ENCODE results near the gene PTRHD1. TPM values are rescaled to one million over a fixed set of nuclear protein-coding genes. Genes with fewer than 3 reads are reported as not detected.

PTRHD1 gene
- total RNA-seq, 2 experiments from 2014 or later = 15.3 to 15.7 TPM

- TF ChIP-seq CTCF (IDR thresholded peaks at IDR 0.05) = peak; percentile 80
- ChIA-PET CTCF (interaction anchor here (0.6 to 5.3 kb wide), 15 partner anchors 10 to 910 kb away, joined by 3 to 83 read pairs (median 4); partner anchors contain the start of genes CENPO and PTRHD1), POLR2A (interaction anchor here (1.2 to 3.1 kb wide), 4 partner anchors 12 to 418 kb away, joined by 3 to 18 read pairs (median 5); partner anchors contain the start of genes CENPO and PTRHD1)
- Histone ChIP-seq H3K4me1 (ENCODE audit: insufficient read depth, low read length) (peaks cover 15% of the 10 kb centered on the region), H3K27ac (ENCODE audit: low read depth in 1 of 2, low read length in 2 of 2) (no peak overlapping the region), H3K27me3 (ENCODE audit: control insufficient read depth in 1 of 2, insufficient read depth in 2 of 2, low read length in 2 of 2) (no peaks in the 10 kb centered on the region), H3K9me3 (ENCODE audit: control insufficient read depth in 1 of 2, insufficient read depth in 1 of 2, low read length in 2 of 2) (no peaks in the 10 kb centered on the region), H3K36me3 (ENCODE audit: insufficient read depth, low read length) (peaks cover 12% of the 10 kb centered on the region), H3K4me3 (ENCODE audit: low read length) (no peak overlapping the region)
- Mint-ChIP-seq H3K27me3 (no peaks in the 10 kb centered on the region), H3K9me3 (no peaks in the 10 kb centered on the region), H3K4me3 (no peak overlapping the region), H3K36me3 (ENCODE audit: low read depth) (no peaks in the 10 kb centered on the region), H3K27ac (no peak overlapping the region), H3K4me1 (ENCODE audit: low read depth) (peaks cover 22% of the 10 kb centered on the region)
- intact Hi-C loops (cut with DNase I, micrococcal nuclease) = loop anchor here (1.0 to 10.0 kb wide), 5 partner anchors 35 to 417 kb away; partner anchors contain the start of genes CENPO (in 1 of the 2) and PTRHD1 (in 1 of the 2)
- peak; percentile 93 for ATAC-seq (ENCODE audit: poor library complexity)
- peak; percentile 57 to 86 (median 62) for DNase-seq
These were observed 34.4 kb upstream of the PTRHD1 start for GRCh38 chr2:24827321-24828237.

GRCh38 chr2:24826773-24827145, 33.6 kb upstream of the PTRHD1 start:
- no peaks in the 10 kb centered on the region for H3K9me3 Mint-ChIP-seq
- H3K27ac Mint-ChIP-seq = peak overlapping the region; percentile 7
- ATAC-seq (ENCODE audit: poor library complexity) (peak; percentile 10), DNase-seq (peak in 1 of 14 experiments; percentile 36)
- no peaks in the 10 kb centered on the region for H3K27me3 Mint-ChIP-seq
- CTCF ChIA-PET = interaction anchor here (1.2 to 5.3 kb wide), 4 partner anchors 32 to 417 kb away, joined by 3 to 83 read pairs (median 6); no protein-coding TSS in a partner anchor
- Histone ChIP-seq H3K27me3 (ENCODE audit: control insufficient read depth in 1 of 2, insufficient read depth in 2 of 2, low read length in 2 of 2) (no peaks in the 10 kb centered on the region), H3K4me3 (ENCODE audit: low read length) (no peak overlapping the region), H3K36me3 (ENCODE audit: insufficient read depth, low read length) (peaks cover 17% of the 10 kb centered on the region), H3K4me1 (ENCODE audit: insufficient read depth, low read length) (peaks cover 15% of the 10 kb centered on the region), H3K9me3 (ENCODE audit: control insufficient read depth in 1 of 2, insufficient read depth in 1 of 2, low read length in 2 of 2) (no peaks in the 10 kb centered on the region), H3K27ac (ENCODE audit: low read depth in 1 of 2, low read length in 2 of 2) (peak overlapping the region in 1 of 2 donors; percentile 64)
- intact Hi-C loops (cut with DNase I, micrococcal nuclease) = loop anchor here (1.0 to 10.0 kb wide), 5 partner anchors 34 to 416 kb away; partner anchors contain the start of genes CENPO (in 1 of the 2) and PTRHD1 (in 1 of the 2)
- POLR2A ChIA-PET = interaction anchor here (1.9 to 3.1 kb wide), 3 partner anchors 34 to 417 kb away, joined by 4 to 18 read pairs (median 6); partner anchors contain the start of genes CENPO and PTRHD1
- no peak for TF ChIP-seq CTCF (IDR thresholded peaks at IDR 0.05)
- H3K4me3 Mint-ChIP-seq = no peak overlapping the region
- H3K4me1 Mint-ChIP-seq (ENCODE audit: low read depth) = peaks cover 22% of the 10 kb centered on the region
- H3K36me3 Mint-ChIP-seq (ENCODE audit: low read depth) = peaks cover 7% of the 10 kb centered on the region

All from CD4-positive, alpha-beta T cell (primary cell).